ENCODE data around the gene TMEM52. TPM values are rescaled to one million over a fixed set of nuclear protein-coding genes. Genes with fewer than 3 reads are reported as not detected.

The TMEM52 gene
- total and polyA plus RNA-seq, 2 of the 8 experiments (the other 6 are each of a cell fraction or from before 2014, with no cell fraction given), result 14.6 to 30.2 TPM

GRCh38 chr1:1921901-1922701 lies 3.0 kb upstream of the TMEM52 start (continued):
- TF ChIP-seq HDAC6 (IDR thresholded peaks at IDR 0.05; ENCODE audit: low read depth, low read length) (no peak), TBP (IDR thresholded peaks at IDR 0.05; ENCODE audit: low read depth, low read length) (no peak), CHD7 (IDR thresholded peaks at IDR 0.05; ENCODE audit: insufficient replicate concordance, low read length) (no peak), SP4 (IDR thresholded peaks at IDR 0.05; ENCODE audit: low read length) (no peak), POLR2AphosphoS5 (IDR thresholded peaks at IDR 0.05; ENCODE audit: low read depth, low read length) (no peak), ASH2L (IDR thresholded peaks at IDR 0.05; ENCODE audit: low read length) (no peak), EZH2 (IDR thresholded peaks at IDR 0.05; ENCODE audit: low read depth, low read length, severe bottlenecking) (no peak), CREB1 (IDR thresholded peaks at IDR 0.05) (no peak), TCF12 (IDR thresholded peaks at IDR 0.05; ENCODE audit: low read depth, low read length) (no peak), CTBP2 (IDR thresholded peaks at IDR 0.05; ENCODE audit: borderline replicate concordance, insufficient read depth, insufficient read length, low read length) (no peak)

Data from H1 (cell line).